Measurements from ENCODE around the gene HYLS1.

DNA sequence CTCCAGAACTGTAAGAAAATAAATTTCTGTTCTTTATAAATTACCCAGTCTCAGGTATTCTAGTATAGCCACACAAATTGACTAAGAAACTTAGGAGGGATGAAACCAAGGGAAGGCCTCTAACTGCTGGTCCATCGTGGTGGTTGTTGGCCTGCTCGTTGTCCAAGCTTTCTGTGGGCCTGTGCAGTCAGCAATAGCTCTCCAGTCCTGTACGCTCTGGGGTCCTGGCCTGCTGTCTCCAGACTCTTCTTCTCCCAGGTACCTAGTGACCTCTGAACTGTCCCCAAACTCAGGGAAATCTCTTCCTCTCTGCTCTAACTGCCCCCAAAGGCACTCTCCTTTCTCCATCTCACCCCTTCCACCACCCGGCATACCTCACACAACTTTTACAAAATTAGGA, 52.7 kb downstream of the HYLS1 start:
- TF ChIP-seq, protein P1, sequence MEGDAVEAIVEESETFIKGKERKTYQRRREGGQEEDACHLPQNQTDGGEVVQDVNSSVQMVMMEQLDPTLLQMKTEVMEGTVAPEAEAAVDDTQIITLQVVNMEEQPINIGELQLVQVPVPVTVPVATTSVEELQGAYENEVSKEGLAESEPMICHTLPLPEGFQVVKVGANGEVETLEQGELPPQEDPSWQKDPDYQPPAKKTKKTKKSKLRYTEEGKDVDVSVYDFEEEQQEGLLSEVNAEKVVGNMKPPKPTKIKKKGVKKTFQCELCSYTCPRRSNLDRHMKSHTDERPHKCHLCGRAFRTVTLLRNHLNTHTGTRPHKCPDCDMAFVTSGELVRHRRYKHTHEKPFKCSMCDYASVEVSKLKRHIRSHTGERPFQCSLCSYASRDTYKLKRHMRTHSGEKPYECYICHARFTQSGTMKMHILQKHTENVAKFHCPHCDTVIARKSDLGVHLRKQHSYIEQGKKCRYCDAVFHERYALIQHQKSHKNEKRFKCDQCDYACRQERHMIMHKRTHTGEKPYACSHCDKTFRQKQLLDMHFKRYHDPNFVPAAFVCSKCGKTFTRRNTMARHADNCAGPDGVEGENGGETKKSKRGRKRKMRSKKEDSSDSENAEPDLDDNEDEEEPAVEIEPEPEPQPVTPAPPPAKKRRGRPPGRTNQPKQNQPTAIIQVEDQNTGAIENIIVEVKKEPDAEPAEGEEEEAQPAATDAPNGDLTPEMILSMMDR (IDR thresholded peaks at IDR 0.05): no peak
- TF ChIP-seq POLR2A (IDR thresholded peaks at IDR 0.05): no peak

All from Peyer's patch (tissue), 4 donors.